Panc1 (cell line): ENCODE results near the gene CEP170B. TPM values are rescaled to one million over a fixed set of nuclear protein-coding genes. Genes with fewer than 3 reads are reported as not detected.

Source experiments
- ATAC-seq: fragments of 200-7000 bp; cut with Tn5 transposase; 2 replicates; pipeline ENCODE4 v1.9.1; 2020; ENCODE audit warnings: mild to moderate bottlenecking, moderate library complexity
- BruUV-seq: library from RNA; stranded (reverse); fragments of 400-500 nt; replicated peaks from 2 replicates; lab custom pipeline; 2021; lab: Mats Ljungman, UMichigan
- CTCF ChIA-PET: fragments of 300-600 bp; sonication (Branson Sonifier 250); formaldehyde crosslinking; loops from one replicate; lab custom pipeline; 2022; ENCODE audit warnings: antibody characterized with exemption; lab: Charles Lee
- POLR2A ChIA-PET: fragments of 300-600 bp; sonication (Branson Sonifier 250); formaldehyde crosslinking; loops from one replicate; lab custom pipeline; 2022; ENCODE audit warnings: antibody characterized with exemption; lab: Charles Lee
- DNase-seq: peaks from one replicate; pipeline ENCODE4 v3.0.0-alpha.2; 2010; ENCODE audit warnings: low read depth, low spot score
- H3K27ac ChIP-seq: 2 replicates; pipeline ENCODE4 v1.5.1; 2011; ENCODE audit warnings: mild to moderate bottlenecking, low read length, inconsistent platforms
- H3K27me3 ChIP-seq: fragments of 200-500 bp; sonication (Bioruptor generic); 2 replicates; pipeline ENCODE4 v1.6.0; 2014; ENCODE audit warnings: low read length, inconsistent platforms; ENCODE audit not compliant: control insufficient read depth, insufficient read depth
- H3K36me3 ChIP-seq: fragments of 200-500 bp; sonication (Bioruptor generic); 2 replicates; pipeline ENCODE4 v1.5.1; 2014; ENCODE audit warnings: inconsistent platforms, mild to moderate bottlenecking, low read length, moderate library complexity; ENCODE audit not compliant: control insufficient read depth, insufficient read depth
- H3K4me1 ChIP-seq: 2 replicates; pipeline ENCODE4 v1.5.1; 2011; ENCODE audit warnings: inconsistent platforms, mild to moderate bottlenecking, low read length, moderate library complexity; ENCODE audit not compliant: control insufficient read depth, insufficient read depth
- H3K4me3 ChIP-seq, 2 experiments: 2 replicates each; pipeline ENCODE4 v1.5.1; 2011 to 2012; ENCODE audit warnings: low read depth in 2 of 2, low read length in 2 of 2, mild to moderate bottlenecking in 2 of 2, inconsistent platforms in 1 of 2, moderate library complexity in 1 of 2
- H3K9me3 ChIP-seq: fragments of 200-500 bp; sonication (Bioruptor generic); 2 replicates; pipeline ENCODE4 v1.5.1; 2014; ENCODE audit warnings: low read depth, mild to moderate bottlenecking, inconsistent platforms, low read length, moderate library complexity; ENCODE audit not compliant: control insufficient read depth, insufficient read depth
- CTCF ChIP-seq: fragments of 450-650 bp; IDR thresholded peaks from 2 replicates; pipeline ENCODE4 v1.5.1; 2017; ENCODE audit warnings: mild to moderate bottlenecking
- POLR2AphosphoS5 ChIP-seq: IDR thresholded peaks from 2 replicates; pipeline ENCODE4 v1.6.1; 2012; ENCODE audit warnings: mild to moderate bottlenecking, low read depth, low read length, moderate library complexity
- REST ChIP-seq, 2 experiments: IDR thresholded peaks; 2 replicates each; pipeline ENCODE4 v1.6.1; 2011 to 2012; ENCODE audit warnings: low read depth in 2 of 2, control low read depth in 1 of 2, low read length in 1 of 2, mild to moderate bottlenecking in 1 of 2, moderate library complexity in 1 of 2; ENCODE audit not compliant: insufficient read depth in 1 of 2
- SIN3A ChIP-seq: IDR thresholded peaks from 2 replicates; pipeline ENCODE4 v1.6.1; 2012; ENCODE audit warnings: low read depth, mild to moderate bottlenecking, low read length, moderate library complexity, borderline replicate concordance; ENCODE audit not compliant: insufficient read depth
- TCF7L2 ChIP-seq: IDR thresholded peaks from 2 replicates; pipeline ENCODE4 v1.6.1; 2011; ENCODE audit warnings: mild to moderate bottlenecking, low read depth, low read length, inconsistent platforms
- in situ Hi-C: cut with HindIII; loops from 2 replicates; pipeline ENCODE4 v1.10.0; 2016; ENCODE audit warnings: low sequenced_read_pairs, low pct_unique_long_range_greater_than_20kb
- intact Hi-C: fragments of 100-400 bp; cut with micrococcal nuclease; formaldehyde crosslinking; loops from one replicate; pipeline ENCODE4 v1.10.0; 2022; ENCODE audit not compliant: unreplicated experiment
- total RNA-seq: library from RNA; stranded (reverse); gene quantifications from one replicate; pipeline ENCODE4 v1.2.1, GENCODE V29; 2021; ENCODE audit not compliant: unreplicated experiment

Gene CEP170B
- total RNA-seq, 1 experiment from 2014 or later, result 17.8 TPM

GRCh38 chr14:104928391-104929133, 63.5 kb downstream of the CEP170B start:
- H3K27me3 ChIP-seq, result no peaks in the 10 kb centered on the region
- in situ Hi-C loops, result no loop called here
- no TSS peak for BruUV-seq
- DNase-seq (no peak), ATAC-seq (no peak)
- ChIA-PET POLR2A (no interaction called here), CTCF (no interaction called here)
- H3K4me3 ChIP-seq, result no peak overlapping the region
- no peaks in the 10 kb centered on the region; the same call in 1 of the 2 replicates for H3K4me1 ChIP-seq
- H3K9me3 ChIP-seq, result no peaks in the 10 kb centered on the region
- no peaks in the 10 kb centered on the region for H3K36me3 ChIP-seq
- H3K27ac ChIP-seq, result no peak overlapping the region
- intact Hi-C loops, result no loop called here
- TF ChIP-seq SIN3A, result no peak
- TF ChIP-seq CTCF, result no peak
- TF ChIP-seq TCF7L2, result no peak
- no peak for TF ChIP-seq REST (IDR thresholded peaks at IDR 0.05; ENCODE audit: insufficient read depth in 1 of 2, low read depth in 2 of 2, low read length in 1 of 2)

- CTCF ChIA-PET, result no interaction called here
- no peaks in the 10 kb centered on the region for H3K9me3 ChIP-seq
- H3K36me3 ChIP-seq, result no peaks in the 10 kb centered on the region
- no peaks in the 10 kb centered on the region; the same call in 1 of the 2 replicates for H3K4me1 ChIP-seq
- no peaks in the 10 kb centered on the region for H3K27me3 ChIP-seq
- POLR2A ChIA-PET, result no interaction called here
- no TSS peak for BruUV-seq
- no peak for ATAC-seq
- intact Hi-C loops (no loop called here), in situ Hi-C loops (no loop called here)
- no peak overlapping the region for H3K27ac ChIP-seq
- no peak for DNase-seq
- TF ChIP-seq CTCF, result no peak
- TF ChIP-seq TCF7L2, result no peak
- no peak for TF ChIP-seq SIN3A
- TF ChIP-seq REST (IDR thresholded peaks at IDR 0.05; ENCODE audit: insufficient read depth in 1 of 2, low read depth in 2 of 2, low read length in 1 of 2), result no peak
- TF ChIP-seq POLR2AphosphoS5, result no peak
- H3K4me3 ChIP-seq, result no peak overlapping the region
Measured at GRCh38 chr14:104929268-104930230, 64.5 kb downstream of the CEP170B start.
